Measurements from ENCODE around the gene ALG1.
A peak's percentile ranks its signal among the peaks of the same experiment; 100 is the strongest.
"Not testable (repeated sequence)": the region's sequence is repeated elsewhere in the genome, so short reads cannot be mapped to it uniquely, and the experiment has no call there.

The ALG1 gene

GRCh38 chr16:5103296-5104032 is 31.8 kb downstream of the ALG1 start:
- not testable (repeated sequence) for DNase-seq

GRCh38 chr16:5105039-5105438 is 33.4 kb downstream of the ALG1 start:
- not testable (repeated sequence) for DNase-seq

- DNase-seq = no peak
Observed at GRCh38 chr16:5108505-5109158, 37.0 kb downstream of the ALG1 start.

GRCh38 chr16:5110933-5111332 is 39.3 kb downstream of the ALG1 start:
- DNase-seq = not testable (repeated sequence)

GRCh38 chr16:5116780-5117295 is 45.2 kb downstream of the ALG1 start:
- DNase-seq = not testable (repeated sequence)

- DNase-seq = peak; percentile 50
Observed at GRCh38 chr16:5117300-5118087, 45.9 kb downstream of the ALG1 start.

- DNase-seq = not testable (repeated sequence)
Observed at GRCh38 chr16:5131467-5132004, 59.9 kb downstream of the ALG1 start.

- DNase-seq = not testable (repeated sequence)
Observed at GRCh38 chr16:5132915-5133600, 61.4 kb downstream of the ALG1 start.

GRCh38 chr16:5134739-5135452 is 63.3 kb downstream of the ALG1 start:
- not testable (repeated sequence) for DNase-seq
